GM18499 (cell line): Measurements from ENCODE around the gene TNNI2.
"Not testable (repeated sequence)": the region's sequence is repeated elsewhere in the genome, so short reads cannot be mapped to it uniquely, and the experiment has no call there.

Experiments
- ATAC-seq: cut with Tn5 transposase; IDR thresholded peaks from one replicate; pipeline ENCODE4 v1.9.1; 2021; ENCODE audit warnings: moderate number of reproducible peaks; ENCODE audit not compliant: insufficient read depth, unreplicated experiment

Gene TNNI2

DNA sequence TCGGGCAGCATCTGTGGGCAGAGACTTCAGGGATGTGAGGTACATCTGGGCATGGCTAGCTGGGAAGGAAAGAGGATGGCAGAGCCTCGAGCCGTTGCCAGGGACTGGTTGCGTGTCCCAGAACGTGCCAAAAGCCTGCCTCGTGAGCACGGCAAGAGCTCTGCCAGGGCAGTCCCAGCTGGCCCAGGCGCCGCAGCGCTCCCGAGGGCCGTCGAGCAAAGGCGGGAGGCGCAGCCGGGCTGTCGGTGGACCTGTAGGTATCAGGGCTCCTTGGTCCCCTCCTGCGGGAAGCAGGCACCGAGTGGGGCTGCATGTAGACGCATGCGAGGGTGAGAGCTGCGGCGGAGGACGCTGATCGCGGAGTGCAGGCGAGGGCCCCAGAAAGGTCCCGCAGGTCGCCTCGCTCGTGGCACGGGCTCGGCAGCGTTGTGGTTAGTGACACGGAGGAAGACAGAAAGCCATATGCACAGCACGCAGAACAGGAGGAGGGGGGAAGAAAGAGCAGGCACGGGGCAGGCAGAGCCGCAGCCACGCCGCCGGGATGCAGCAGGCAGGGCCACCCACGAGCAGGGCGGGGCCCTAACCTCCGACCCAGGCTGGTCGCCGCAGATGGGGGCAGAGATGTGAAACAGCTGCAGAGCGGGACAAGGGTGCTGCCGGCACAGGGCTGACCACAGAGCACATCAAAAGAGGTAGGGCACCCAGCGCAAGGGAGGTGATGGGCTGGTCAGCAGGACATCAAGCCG, 32.1 kb downstream of the TNNI2 start:
- no peak for ATAC-seq

GRCh38 chr11:1871531-1871930, 32.8 kb downstream of the TNNI2 start:
- ATAC-seq: no peak

DNA sequence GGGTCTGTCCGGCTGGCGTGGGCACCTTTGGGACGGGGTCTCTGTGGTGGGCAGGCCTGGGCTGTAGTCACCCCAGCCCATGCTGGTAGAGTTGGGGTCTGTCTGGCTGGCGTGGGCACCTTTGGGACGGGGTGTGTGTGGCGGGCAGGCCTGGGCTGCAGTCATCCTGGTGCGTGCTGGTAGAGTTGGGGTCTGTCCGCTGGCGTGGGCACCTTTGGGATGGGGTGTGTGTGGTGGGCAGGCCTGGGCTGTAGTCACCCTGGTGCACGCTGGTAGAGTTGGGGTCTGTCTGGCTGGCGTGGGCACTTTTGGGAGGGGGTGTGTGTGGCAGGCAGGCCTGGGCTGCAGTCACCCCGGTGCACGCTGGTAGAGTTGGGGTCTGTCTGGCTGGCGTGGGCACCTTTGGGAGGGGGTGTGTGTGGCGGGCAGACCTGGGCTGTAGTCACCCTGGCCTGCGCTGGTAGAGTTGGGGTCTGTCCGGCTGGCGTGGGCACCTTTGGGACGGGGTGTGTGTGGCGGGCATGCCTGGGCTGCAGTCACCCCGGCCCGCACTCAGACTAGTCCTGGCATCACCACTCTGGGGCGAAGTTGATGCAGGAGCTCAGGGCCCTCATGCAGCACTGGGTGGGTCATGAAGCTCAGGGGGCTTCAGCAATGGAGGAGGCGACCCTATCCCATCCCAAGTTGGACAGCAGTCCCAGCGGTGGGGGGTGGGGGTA, 33.6 kb downstream of the TNNI2 start:
- ATAC-seq: no peak

DNA sequence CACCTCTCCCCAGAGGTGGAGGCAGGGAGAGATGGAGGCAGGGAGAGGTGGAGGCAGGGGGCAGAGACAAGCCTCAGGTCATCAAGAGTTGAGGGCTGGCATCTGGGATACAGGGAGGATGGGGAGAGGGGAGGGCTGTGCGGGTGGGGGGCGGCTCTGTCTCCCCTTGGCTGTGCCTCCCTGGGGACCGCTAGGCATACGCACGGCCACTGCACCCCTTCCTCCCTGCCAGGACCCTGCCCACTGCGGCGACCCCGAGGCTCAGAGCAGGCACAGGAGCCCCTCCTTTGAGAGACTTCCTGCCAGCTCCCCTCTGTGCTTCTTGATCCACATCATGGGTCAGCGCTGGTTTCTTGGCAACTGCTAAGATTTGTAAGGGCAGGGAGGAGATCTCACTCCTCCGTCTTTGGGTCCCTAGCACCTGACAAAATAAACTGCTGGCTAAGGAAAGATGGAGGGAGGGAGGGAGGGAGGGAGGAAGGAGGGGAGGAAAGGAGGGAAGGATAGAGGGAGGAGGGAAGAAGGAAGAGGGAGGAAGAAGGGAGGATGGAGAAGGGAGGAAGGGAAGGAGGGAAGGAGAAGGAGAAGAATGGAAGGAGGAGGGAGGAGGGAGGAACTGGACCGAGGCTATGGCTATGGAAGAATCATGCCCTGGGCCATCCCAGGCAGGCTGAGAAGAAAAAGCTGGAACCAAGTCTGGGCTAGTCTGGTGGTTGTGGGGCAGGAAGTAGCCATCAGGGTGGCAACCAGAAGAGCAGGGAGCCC, 34.4 kb downstream of the TNNI2 start:
- no peak for ATAC-seq

- not testable (repeated sequence) for ATAC-seq
Measured at GRCh38 chr11:1873813-1874150, 35.0 kb downstream of the TNNI2 start.

DNA sequence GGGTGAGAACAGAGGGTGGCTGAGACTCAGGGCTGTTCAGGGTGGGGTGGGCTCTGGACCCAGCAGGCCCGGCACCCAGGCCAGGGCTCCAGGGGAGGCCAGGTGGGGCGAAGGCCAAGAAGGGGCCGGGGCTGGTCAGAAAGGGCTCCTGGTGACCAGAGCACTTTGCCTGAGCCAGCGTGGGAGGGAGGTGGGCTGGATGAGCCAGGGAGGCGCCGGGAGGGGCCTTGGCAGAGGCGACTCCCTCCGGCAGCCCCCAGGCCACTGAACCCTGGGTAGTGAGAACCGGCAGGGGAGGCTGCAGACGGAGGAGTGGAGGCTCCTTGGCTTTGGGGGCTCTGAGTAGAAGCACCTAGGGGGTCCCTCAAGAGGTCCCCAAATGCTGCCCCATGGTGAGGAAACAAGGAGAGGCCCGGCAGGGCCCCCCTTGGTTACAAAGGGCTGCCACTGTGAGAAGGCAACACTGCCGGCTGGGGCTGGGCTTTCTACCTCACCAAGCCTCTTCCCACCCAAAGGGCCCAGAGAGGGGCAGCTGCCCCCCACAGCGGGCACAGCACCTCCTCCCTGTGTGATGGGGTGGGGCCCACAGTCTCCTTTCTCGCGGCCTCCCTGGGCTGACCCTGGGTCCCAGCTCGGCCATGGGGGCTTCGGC, 35.8 kb downstream of the TNNI2 start:
- ATAC-seq: not testable (repeated sequence)

DNA sequence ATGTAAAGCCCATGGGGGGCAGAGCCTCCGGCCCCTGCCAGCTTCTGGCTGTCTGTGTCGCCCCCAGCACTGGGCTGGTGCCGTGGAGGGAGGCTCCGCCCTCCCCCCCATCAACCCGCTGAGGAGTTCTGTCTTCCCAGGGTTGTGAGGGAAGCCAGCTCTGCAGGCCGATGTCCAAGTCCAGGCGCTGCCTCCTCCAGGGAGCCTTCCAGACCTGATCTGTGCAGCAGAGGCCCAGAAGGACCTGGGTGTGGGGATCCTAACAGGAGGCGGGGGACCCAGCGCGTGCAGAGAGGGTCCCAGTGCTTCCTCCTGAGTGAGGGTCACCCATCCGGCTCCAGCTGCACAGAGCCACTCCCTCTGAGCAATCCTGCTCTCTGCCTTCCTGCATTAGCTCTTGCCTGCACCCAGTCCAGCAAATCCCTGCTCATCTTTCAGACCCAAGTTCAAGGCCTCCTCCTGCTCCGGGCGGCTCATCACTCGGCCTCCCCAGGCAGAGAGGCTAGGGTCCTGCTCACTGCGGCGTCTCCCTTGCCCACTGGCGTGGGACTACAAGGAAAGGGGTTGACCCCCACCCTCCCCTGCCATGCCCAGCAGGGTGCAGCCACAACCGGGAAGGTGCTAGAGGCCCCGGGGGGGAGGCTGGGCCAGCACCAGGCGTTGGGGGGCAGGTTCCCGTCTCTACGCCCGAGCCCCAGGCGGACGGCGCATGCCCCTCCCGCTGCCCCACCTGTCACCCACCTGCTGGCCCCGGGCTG, 36.5 kb downstream of the TNNI2 start:
- no peak for ATAC-seq

- ATAC-seq: not testable (repeated sequence)
Measured at GRCh38 chr11:1875851-1876301, 37.1 kb downstream of the TNNI2 start.

DNA sequence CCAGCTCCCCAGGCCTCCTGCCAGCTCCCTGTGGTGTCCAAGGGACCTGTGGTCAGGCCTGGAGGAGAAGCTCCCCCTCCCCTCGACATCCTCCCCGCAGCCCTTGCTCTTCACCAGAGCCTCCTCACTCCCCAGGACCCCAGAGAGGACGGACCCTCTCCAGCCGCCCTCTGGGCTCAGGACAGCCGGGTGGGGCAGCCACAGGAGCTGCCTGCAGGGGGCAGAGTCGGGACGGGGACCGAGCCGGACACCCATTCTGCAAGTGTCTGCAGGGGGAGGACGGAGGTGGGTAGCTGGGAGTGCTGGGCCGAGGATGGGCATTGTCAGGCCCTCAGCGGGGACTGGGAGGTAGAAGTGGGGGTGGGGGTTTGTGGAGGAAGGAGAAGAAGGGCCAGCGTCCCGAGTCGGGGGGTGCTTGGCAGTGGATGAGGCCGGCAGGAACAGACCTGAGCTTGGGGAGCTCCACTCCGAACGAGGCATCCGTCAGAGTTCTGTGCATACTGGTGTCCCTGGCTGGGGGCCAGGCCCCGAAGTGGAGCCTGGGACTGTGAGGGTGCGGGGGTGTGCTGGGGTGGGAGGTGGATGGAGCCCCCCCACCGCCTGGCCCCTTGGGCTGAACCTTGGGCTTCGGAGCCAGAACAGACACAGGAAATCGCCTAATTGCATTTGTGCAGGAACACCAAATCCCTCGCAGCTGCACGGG, 37.7 kb downstream of the TNNI2 start:
- ATAC-seq: no peak

- ATAC-seq: no peak
Measured at GRCh38 chr11:1877211-1878136, 38.7 kb downstream of the TNNI2 start.

- no peak for ATAC-seq
Measured at GRCh38 chr11:1878137-1879031, 39.6 kb downstream of the TNNI2 start.

DNA sequence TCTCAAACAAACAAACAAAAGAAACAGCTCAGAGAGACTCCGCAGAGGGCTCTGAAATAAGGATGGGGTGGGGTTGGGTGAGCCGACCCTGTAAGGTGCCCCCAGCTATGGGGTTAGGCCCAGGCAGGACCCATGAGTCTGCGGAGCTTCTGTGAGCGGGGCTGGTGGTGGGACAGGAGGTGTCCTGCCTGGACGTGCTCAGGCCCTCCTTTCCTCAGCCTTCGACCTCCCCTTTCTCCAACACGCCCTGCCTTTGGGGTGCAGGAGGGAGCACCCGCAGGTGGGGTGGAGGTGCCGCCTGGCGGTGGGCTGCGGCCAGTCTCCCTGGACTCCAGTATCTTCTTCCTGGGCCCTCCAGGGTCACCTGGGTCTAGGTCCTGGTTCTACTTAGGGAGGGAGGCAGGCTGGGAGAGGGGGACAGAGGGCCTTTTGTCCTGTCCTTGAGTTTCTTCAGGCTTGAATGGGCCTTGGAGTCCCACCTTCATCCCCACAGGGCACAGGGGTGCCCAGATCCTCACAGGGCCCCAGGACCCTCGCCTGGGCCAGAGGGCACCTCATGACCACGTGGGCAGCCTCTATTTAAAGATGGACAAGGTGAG, 40.7 kb downstream of the TNNI2 start:
- no peak for ATAC-seq

DNA sequence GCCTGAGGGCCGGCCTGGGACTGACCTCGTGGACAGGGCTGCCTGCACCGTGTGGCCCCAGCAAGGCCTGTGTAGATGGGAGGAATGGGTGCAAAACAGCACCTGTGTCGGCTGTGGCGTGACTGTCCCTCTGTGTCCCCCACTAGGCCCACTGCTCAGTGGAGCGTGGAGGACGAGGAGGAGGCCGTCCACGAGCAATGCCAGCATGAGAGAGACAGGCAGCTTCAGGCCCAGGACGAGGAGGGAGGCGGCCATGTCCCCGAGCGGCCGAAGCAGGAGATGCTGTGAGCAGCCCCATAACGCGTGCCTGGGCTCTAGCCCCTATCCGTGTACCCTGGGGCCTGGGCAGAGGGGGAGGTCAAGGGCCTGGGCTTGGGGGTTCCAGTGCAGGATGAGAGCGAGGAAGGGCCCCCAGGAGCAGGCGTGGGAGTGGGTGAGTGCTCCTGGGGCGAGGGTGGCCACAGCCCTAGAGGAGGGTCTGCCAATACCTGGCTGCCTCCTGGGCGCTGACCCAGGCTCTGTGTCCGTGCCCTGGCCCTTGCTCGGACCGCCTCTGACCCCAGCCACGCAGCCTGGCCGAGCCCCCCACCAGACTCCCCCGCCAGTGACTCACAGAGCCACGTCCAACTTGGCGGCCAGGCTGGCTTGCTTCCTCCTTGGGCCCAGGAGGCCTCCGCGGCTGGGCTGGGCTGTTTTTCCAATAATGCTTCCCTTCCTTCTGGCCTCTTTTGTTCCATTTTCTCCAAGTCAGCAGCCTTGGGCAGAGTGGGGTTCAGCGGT, 41.4 kb downstream of the TNNI2 start:
- ATAC-seq: no peak

GRCh38 chr11:1880746-1881441, 42.1 kb downstream of the TNNI2 start:
- no peak for ATAC-seq

DNA sequence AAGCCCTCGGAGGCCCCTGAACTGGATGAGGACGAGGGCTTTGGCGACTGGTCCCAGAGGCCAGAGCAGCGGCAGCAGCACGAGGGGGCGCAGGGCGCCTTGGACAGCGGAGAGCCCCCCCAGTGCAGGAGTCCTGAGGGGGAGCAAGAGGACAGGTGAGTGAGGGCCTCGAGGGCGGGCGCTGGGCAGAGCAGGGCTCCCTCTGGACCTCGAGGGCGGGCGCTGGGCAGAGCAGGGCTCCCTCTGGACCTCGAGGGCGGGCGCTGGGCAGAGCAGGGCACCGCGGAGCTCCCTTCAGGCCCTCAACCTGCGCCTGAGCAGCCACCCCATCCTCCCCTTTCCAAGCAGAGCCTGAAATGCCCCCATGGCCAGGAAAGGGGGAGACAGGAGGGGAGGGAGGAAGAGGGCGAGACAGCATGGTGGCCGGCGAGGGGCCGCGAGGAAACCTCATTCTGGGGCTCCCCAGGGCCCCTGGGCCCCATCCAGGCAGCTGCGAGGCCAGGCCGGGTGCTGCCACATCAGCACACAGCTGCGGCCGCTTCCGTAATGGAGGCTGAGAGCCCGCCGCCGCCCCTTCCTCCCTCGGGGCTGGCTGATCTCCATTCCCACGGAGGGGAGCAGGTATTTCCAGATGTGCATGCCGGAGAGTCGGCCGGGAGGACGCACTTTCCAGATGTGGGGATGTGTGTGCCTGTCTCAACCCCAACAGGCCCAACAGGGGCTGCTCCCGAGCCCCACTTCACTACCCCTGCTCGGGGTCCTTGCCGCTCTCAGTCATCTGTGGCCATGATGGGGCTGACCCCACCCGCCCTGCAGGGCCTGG, 42.9 kb downstream of the TNNI2 start:
- ATAC-seq: no peak
